Aorta (tissue), 5 donors: ENCODE results near the gene FAM53A. TPM values are rescaled to one million over a fixed set of nuclear protein-coding genes. Genes with fewer than 3 reads are reported as not detected.
A peak's percentile ranks its signal among the peaks of the same experiment; 100 is the strongest.

Experiments
- ATAC-seq: fragments of 200-7000 bp; cut with Tn5 transposase; one replicate; pipeline ENCODE4 v1.9.1; 2022; ENCODE audit warnings: moderate library complexity; ENCODE audit not compliant: low FRiP score
- DNase-seq, 2 donors: peaks; one replicate each; pipeline ENCODE4 v3.0.0-alpha.2; 2020
- H3K27ac ChIP-seq, 2 donors: one replicate each; pipeline ENCODE4 v1.5.1; 2013; ENCODE audit warnings: low read length in 2 of 2, mild to moderate bottlenecking in 2 of 2, moderate library complexity in 2 of 2, control low read depth in 1 of 2, inconsistent platforms in 1 of 2, low read depth in 1 of 2
- H3K27me3 ChIP-seq, 2 donors: one replicate each; pipeline ENCODE4 v1.6.1; 2013; ENCODE audit warnings: control low read depth in 1 of 2, low read length in 1 of 2, mild to moderate bottlenecking in 1 of 2, moderate library complexity in 1 of 2; ENCODE audit not compliant: insufficient read depth in 2 of 2, control insufficient read depth in 1 of 2
- H3K36me3 ChIP-seq, 2 donors: one replicate each; pipeline ENCODE4 v1.6.1; 2013; ENCODE audit warnings: control low read depth in 1 of 2, low read length in 1 of 2, mild to moderate bottlenecking in 1 of 2; ENCODE audit not compliant: insufficient read depth in 2 of 2, control insufficient read depth in 1 of 2
- H3K4me1 ChIP-seq, 2 donors: one replicate each; pipeline ENCODE4 v1.6.1; 2013; ENCODE audit warnings: low read length in 2 of 2, control low read depth in 1 of 2, mild to moderate bottlenecking in 1 of 2, moderate library complexity in 1 of 2; ENCODE audit not compliant: insufficient read depth in 2 of 2, control insufficient read depth in 1 of 2
- H3K4me3 ChIP-seq, 2 donors: one replicate each; pipeline ENCODE4 v1.5.1; 2013; ENCODE audit warnings: low read length in 2 of 2, control low read depth in 1 of 2, mild to moderate bottlenecking in 1 of 2
- H3K9me3 ChIP-seq: one replicate; pipeline ENCODE4 v1.6.1; 2013; ENCODE audit warnings: mild to moderate bottlenecking, low read length; ENCODE audit not compliant: control insufficient read depth
- WGBS, 2 donors: extraction: QIAGEN DNeasy Blood & Tissue Kit; methylation state at CpG; one replicate each; pipeline ENCODE4 v1.1.7; 2013; 5-methylcytosine and 5-hydroxymethylcytosine counted together
- intact Hi-C, 2 donors: fragments of 100-400 bp; cut with DNase I; formaldehyde crosslinking; loops; one replicate each; pipeline versions ENCODE4 v1.14.2 to v1.15.0; 2022
- polyA plus RNA-seq, 2 donors: library from polyadenylated mRNA; stranded (reverse); fragments of 200-250 nt; gene quantifications; one replicate each; pipeline ENCODE4 v1.2.3, GENCODE V29; 2013
- total RNA-seq, 2 donors: library from RNA; stranded (reverse); fragmentation: NEBNext Ultra II Directional; extraction: Animal tissue kit (Norgen Biotek cat#: 25700); gene quantifications; one replicate each; pipeline ENCODE4 v1.2.1, GENCODE V29; 2021
- donor health status: healthy with polysubstance abuse.
- donor health status: Bipolar disorder and iron deficiency.
- donor health status: DM: no; HTN: no; CAD: no.
- donor health status: DM: no; HTN: no; CAD: no.
- donor health status: DM: yes; HTN: yes; CAD: no.

The FAM53A gene
- total and polyA plus RNA-seq, 4 donors, result 0.77 to 1.9 (median 1.5) TPM; not detected in 1

DNA sequence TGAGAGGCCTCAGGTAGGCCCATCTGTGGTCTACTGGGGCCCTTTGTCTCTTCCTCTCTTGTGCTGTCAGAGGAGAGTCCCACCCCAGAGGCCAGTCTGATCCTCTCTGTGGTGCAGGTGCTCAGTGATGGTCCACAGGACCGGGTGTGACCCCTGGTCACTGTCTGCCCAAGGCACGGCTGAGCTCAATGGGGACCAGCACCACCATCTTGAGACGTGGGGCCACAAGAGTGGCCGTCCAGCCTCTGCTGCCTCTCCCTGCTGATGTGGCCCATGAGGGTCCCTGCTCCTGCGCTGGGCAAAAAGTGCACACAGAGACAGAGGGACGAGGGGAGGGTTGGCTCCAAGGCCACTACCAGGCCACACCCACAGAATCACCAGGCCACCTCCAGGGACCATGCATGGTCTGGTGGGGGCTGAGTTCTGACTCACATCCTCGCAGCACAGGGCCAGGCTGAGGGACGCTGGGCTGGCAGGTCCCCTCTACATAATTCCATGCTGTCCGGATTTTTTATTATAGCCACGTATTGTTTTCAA lies 88.3 kb downstream of the FAM53A start:
- Histone ChIP-seq H3K4me1 (no peaks in the 10 kb centered on the region), H3K4me3 (no peak overlapping the region), H3K27me3 (no peaks in the 10 kb centered on the region), H3K9me3 (peaks cover 3% of the 10 kb centered on the region), H3K27ac (no peak overlapping the region), H3K36me3 (no peaks in the 10 kb centered on the region)
- 85 to 88% methylated on average over 10 of the region's 10 CpGs for WGBS, 2 donors
- DNase-seq, result peak; percentile 26 to 53
- intact Hi-C loops, result no loop called here
- ATAC-seq, result no peak

DNA sequence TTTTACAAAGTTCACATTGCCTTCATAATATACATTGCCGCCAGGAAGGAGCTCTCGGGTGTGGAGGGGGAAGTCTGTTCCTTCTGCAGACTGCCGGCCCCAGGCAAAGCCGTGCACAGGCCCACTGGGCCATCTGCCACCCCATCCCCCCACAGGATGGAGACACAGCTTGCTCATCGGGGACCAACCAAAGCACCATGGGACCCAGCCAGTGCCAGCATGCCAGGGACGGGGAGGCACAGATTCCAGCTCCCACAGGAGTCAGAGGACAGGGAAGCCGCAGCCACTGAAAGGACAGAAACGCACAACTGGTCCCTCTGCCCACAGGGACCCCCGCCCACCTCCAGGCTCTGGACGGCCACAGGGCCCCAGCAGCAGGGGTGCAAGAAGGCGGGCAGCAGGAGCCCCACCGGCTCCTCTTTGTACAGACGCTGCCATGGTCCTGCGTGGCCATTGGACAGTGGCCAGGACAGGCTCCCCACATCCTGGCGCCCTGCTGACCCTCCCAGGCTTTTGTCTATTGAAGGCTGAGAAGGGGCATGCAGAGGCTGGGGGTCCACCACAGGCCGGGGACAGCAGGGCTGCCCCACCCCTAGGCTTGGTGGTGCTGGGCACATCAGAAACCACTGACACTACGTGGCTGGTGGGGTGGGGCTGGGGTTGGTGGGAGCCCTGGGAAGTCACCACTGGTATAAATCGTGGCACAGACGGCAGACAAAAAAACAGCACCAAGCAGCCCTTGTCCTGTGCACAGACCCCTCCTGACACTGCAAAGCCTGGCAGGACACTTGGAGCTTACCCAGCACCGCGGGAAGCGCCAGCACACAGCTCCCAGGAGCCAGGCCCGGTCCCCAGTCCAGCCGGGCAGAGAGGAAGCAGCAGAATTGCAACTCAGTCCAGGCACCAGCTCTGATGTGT lies 89.0 kb downstream of the FAM53A start:
- ATAC-seq (no peak), DNase-seq (peak; percentile 32 to 68)
- Histone ChIP-seq H3K27ac (no peak overlapping the region), H3K9me3 (peaks cover 6% of the 10 kb centered on the region), H3K36me3 (no peaks in the 10 kb centered on the region), H3K27me3 (no peaks in the 10 kb centered on the region), H3K4me3 (no peak overlapping the region), H3K4me1 (no peaks in the 10 kb centered on the region)
- intact Hi-C loops, result no loop called here
- 60 to 63% methylated on average over 24 of the region's 24 CpGs for WGBS, 2 donors

DNA sequence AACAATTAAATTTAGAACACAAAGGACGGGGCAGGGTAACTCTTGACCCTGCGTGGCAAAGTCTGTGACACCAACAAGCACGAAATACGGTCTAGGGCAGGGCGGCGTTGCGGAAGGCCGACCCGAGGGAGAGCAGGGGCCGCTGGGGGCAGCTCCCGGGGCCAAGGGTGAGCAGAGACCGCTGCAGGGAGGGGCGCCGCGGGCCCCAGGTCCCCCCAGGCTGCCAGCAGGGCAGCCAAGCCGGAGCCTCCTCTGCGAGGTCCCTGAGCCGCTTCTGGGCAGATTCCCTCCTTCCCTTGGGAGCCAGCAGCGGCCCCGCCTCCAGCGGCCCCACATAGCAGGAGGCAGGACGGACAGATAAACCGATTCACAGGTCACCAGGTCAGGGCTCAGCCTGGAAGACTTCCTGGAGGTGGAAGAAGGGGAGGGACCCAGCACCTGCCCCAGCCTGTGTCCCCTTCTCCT lies 90.2 kb downstream of the FAM53A start:
- Histone ChIP-seq H3K4me3 (no peak overlapping the region), H3K9me3 (peaks cover 6% of the 10 kb centered on the region), H3K36me3 (no peaks in the 10 kb centered on the region), H3K27ac (no peak overlapping the region), H3K4me1 (no peaks in the 10 kb centered on the region), H3K27me3 (no peaks in the 10 kb centered on the region)
- intact Hi-C loops, result no loop called here
- peak in 1 of 2 donors; percentile 57 for DNase-seq
- no peak for ATAC-seq
- WGBS, 2 donors, result 61 to 68% methylated on average over 23 of the region's 23 CpGs

DNA sequence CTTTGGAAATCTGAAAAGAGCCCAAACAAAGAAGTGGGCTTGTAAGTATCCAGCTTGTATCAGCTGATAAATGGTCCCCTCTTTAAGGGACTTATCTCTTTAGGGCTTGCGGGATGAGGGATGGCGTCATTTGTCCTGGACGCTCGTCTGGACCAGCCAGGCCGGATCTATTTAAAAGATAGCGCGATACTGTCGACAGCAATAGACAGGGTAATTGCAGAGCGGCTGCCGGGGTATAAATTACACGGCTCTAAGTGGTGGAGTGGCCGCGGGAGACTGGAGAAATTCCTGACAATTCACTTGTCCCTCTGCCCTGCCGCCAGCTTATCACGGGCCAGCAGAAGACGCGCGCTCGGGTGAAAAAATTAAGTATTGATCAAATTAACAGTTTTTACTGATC lies 90.7 kb downstream of the FAM53A start:
- Histone ChIP-seq H3K36me3 (no peaks in the 10 kb centered on the region), H3K4me3 (no peak overlapping the region), H3K27me3 (no peaks in the 10 kb centered on the region), H3K27ac (no peak overlapping the region), H3K9me3 (peaks cover 7% of the 10 kb centered on the region), H3K4me1 (no peaks in the 10 kb centered on the region)
- whole genome bisulfite sequencing, 2 donors, result 57 to 63% methylated on average over 19 of the region's 19 CpGs
- DNase-seq (peak; percentile 8 to 64), ATAC-seq (no peak)
- intact Hi-C loops, result no loop called here

DNA sequence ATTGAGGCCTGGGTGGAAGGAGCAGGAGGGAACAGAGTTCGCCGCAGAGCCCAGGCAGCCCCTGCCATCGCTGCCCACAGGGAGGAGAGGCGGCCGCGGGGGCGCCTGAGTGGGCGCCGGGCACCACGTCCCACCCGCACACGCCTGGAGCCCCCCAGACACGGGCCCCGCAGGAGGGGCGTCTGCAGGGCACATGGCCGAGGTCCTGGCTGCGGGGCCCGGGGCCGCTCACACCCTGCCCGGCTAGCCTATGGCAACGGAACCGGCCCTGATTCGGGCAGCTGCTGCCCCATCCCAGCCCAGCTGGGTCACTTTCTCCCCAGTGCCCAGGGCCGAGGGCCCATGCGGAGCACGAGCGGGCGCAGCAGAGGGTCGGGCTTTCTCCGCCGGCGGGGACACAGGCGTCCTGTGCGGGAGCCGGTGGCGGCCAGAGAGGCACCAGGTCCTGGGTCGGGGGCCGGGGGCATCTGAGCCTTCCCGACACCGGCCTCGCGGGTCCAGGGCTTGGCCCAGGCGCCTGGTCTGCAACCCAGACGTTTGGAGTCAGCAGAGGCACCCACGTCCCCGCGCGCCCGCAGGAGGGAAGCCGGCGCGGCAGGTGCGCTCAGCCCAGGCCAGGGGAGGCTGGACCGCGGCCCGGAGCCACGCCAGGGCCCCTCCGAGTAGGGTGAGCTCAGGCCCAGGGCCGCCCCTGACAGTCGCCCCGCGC lies 91.2 kb downstream of the FAM53A start:
- peak; percentile 35 to 66 for DNase-seq
- H3K36me3 ChIP-seq, result no peaks in the 10 kb centered on the region
- no peak overlapping the region for H3K27ac ChIP-seq
- ATAC-seq, result no peak
- peaks cover 10% of the 10 kb centered on the region for H3K9me3 ChIP-seq
- H3K4me1 ChIP-seq, result no peaks in the 10 kb centered on the region
- H3K4me3 ChIP-seq, result no peak overlapping the region
- H3K27me3 ChIP-seq, result no peaks in the 10 kb centered on the region
- intact Hi-C loops, result no loop called here
- 81 to 90% methylated on average over 43 to 62 of the region's 62 CpGs for WGBS, 2 donors

DNA sequence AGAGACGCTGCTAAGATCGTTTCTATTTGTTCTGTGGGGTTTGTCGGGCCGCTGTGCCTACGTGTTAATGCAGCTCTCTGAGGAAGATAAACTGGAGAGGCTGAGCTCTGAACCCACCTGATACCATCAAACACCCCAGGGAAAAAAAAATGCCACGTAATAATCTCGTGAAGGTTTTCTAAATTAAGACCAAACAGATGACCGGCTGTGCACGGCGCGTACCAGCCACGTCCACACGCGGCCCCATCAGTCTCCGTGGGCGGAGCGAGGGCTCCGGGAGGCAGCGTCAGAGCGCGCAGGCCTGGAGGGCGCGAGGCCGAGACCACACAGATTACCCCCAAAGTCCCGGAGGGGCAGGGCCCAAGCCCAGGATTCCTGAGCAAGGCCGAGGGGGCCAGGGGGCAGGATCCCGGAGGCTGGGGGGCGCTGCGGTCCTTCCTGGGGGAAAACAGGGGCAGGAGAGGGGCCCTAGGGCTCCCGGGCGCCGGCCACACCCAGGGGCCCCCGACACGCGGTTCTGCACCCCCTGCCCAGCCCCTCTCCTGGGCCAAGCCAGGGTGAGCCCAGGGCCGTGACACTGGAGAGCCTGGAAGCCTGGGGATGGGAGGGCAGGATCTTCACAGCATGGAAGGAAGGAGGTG lies 91.9 kb downstream of the FAM53A start:
- no peaks in the 10 kb centered on the region for H3K36me3 ChIP-seq
- H3K9me3 ChIP-seq, result peaks cover 10% of the 10 kb centered on the region
- H3K27me3 ChIP-seq, result no peaks in the 10 kb centered on the region
- ATAC-seq (no peak), DNase-seq (peak in 1 of 2 donors; percentile 12)
- no peak overlapping the region for H3K4me3 ChIP-seq
- 81 to 82% methylated on average over 36 of the region's 36 CpGs for WGBS, 2 donors
- H3K27ac ChIP-seq, result no peak overlapping the region
- no peaks in the 10 kb centered on the region for H3K4me1 ChIP-seq
- intact Hi-C loops, result no loop called here

DNA sequence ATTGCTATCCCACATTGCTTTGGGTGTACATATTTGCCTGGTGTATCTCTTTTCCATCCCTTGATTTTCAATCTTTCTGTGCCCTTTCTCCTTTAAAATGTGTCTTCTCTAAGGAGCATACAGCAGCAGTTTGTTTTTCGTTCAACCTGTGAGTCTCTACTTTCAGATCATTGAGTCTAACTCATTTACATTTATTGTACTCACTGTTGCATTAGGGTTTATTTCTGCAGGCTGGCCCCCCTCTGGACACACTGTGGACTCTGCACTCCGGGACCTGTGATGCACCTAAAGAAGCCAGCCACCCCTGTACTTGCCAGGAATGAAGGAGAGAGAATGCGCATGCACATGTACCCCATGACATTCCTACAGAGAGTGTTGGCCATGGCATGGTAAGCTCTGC lies 93.0 kb downstream of the FAM53A start:
- DNase-seq (peak; percentile 11), ATAC-seq (no peak)
- Histone ChIP-seq H3K27ac (no peak overlapping the region), H3K27me3 (no peaks in the 10 kb centered on the region), H3K36me3 (no peaks in the 10 kb centered on the region), H3K9me3 (peaks cover 10% of the 10 kb centered on the region), H3K4me1 (no peaks in the 10 kb centered on the region), H3K4me3 (no peak overlapping the region)
- intact Hi-C loops, result no loop called here
- whole genome bisulfite sequencing, 2 donors, result 93 to 100% methylated on average over 3 of the region's 3 CpGs

DNA sequence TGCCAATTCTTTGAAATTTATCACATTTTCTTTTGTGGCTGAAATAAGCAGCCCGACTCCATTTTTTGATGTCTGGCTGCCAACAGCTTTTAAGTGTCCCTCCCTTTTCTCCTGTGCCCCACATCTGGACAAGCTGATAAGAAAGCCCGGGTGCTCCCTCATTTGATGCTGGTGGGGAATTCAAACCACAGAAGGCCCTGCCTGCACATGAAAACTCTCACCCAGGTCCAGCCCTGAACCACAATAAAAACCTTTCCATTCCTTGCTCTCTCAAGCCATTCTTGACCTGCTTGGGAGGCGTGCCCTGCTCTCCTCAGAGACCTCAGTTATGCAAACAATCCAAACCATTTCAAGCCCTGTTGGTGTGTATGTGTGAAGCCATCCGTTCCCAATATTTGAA lies 93.9 kb downstream of the FAM53A start:
- H3K27me3 ChIP-seq, result no peaks in the 10 kb centered on the region
- peak in 1 of 2 donors; percentile 26 for DNase-seq
- no peaks in the 10 kb centered on the region for H3K4me1 ChIP-seq
- peaks cover 10% of the 10 kb centered on the region for H3K9me3 ChIP-seq
- 66 to 69% methylated on average over 4 of the region's 4 CpGs for WGBS, 2 donors
- no peak overlapping the region for H3K4me3 ChIP-seq
- H3K36me3 ChIP-seq, result no peaks in the 10 kb centered on the region
- no peak overlapping the region for H3K27ac ChIP-seq
- ATAC-seq, result no peak
- intact Hi-C loops, result no loop called here
